Neuronal stem cell (in vitro differentiated cells): ENCODE data around the gene CMIP.
A peak's percentile ranks its signal among the peaks of the same experiment; 100 is the strongest.

Experiments used
- DNase-seq: peaks from one replicate; pipeline ENCODE4 v3.0.0-alpha.2; 2013; ENCODE audit warnings: low spot score
- H2AFZ ChIP-seq: one replicate; pipeline ENCODE4 v1.6.1; 2013; ENCODE audit warnings: mild to moderate bottlenecking, low read length, inconsistent platforms
- H2AK5ac ChIP-seq: 2 replicates; pipeline ENCODE4 v1.6.1; 2013; ENCODE audit warnings: low read depth, mild to moderate bottlenecking, inconsistent platforms, low read length, moderate library complexity, mixed read lengths
- H2BK120ac ChIP-seq: 2 replicates; pipeline ENCODE4 v1.6.1; 2013; ENCODE audit warnings: low read depth, mild to moderate bottlenecking, inconsistent platforms, low read length, moderate library complexity, mixed read lengths
- H2BK12ac ChIP-seq: one replicate; pipeline ENCODE4 v1.6.1; 2013; ENCODE audit warnings: low read length, inconsistent platforms
- H2BK15ac ChIP-seq: 2 replicates; pipeline ENCODE4 v1.6.1; 2013; ENCODE audit warnings: mild to moderate bottlenecking, low read length, inconsistent platforms, mixed read lengths
- H2BK5ac ChIP-seq: one replicate; pipeline ENCODE4 v1.6.1; 2013; ENCODE audit warnings: inconsistent platforms, mild to moderate bottlenecking, low read length, moderate library complexity
- H3K14ac ChIP-seq: one replicate; pipeline ENCODE4 v1.6.1; 2013; ENCODE audit warnings: low read length, inconsistent platforms
- H3K18ac ChIP-seq: 2 replicates; pipeline ENCODE4 v1.6.1; 2013; ENCODE audit warnings: low read length, inconsistent platforms
- H3K23ac ChIP-seq: 2 replicates; pipeline ENCODE4 v1.6.1; 2013; ENCODE audit warnings: low read depth, mild to moderate bottlenecking, mixed read lengths, low read length, inconsistent platforms; ENCODE audit not compliant: poor library complexity
- H3K27ac ChIP-seq: replicated peaks from 3 replicates; pipeline ENCODE4 v1.5.1; 2013; ENCODE audit warnings: low read length, inconsistent platforms
- H3K27me3 ChIP-seq, 3 experiments: 2 replicates each; pipeline ENCODE4 v1.6.1; 2013; ENCODE audit warnings: low read length in 3 of 3, mild to moderate bottlenecking in 2 of 3, inconsistent platforms in 1 of 3, low read depth in 1 of 3, mixed read lengths in 1 of 3, moderate library complexity in 1 of 3; ENCODE audit not compliant: control insufficient read depth in 3 of 3, insufficient read depth in 3 of 3
- H3K36me3 ChIP-seq, 2 donors: replicated peaks in 1 of 2; 2 replicates each; pipeline ENCODE4 v1.6.1; 2013; ENCODE audit warnings: low read length in 2 of 2; ENCODE audit not compliant: control insufficient read depth in 2 of 2, insufficient read depth in 2 of 2
- H3K4ac ChIP-seq: 2 replicates; pipeline ENCODE4 v1.6.1; 2013; ENCODE audit warnings: inconsistent platforms, mild to moderate bottlenecking, low read length, moderate library complexity
- H3K4me1 ChIP-seq, 2 donors: 1 replicate in 1 of 2; 2 replicates in 1 of 2; pipeline ENCODE4 v1.6.1; 2013; ENCODE audit warnings: low read length in 2 of 2, low read depth in 1 of 2; ENCODE audit not compliant: control insufficient read depth in 2 of 2, insufficient read depth in 1 of 2
- H3K4me2 ChIP-seq: one replicate; pipeline ENCODE4 v1.6.1; 2013; ENCODE audit warnings: mild to moderate bottlenecking, low read length, inconsistent platforms; ENCODE audit not compliant: insufficient read depth, poor library complexity, severe bottlenecking
- H3K4me3 ChIP-seq, 2 donors: 2 replicates each; pipeline ENCODE4 v1.5.1; 2013; ENCODE audit warnings: low read length in 2 of 2, mild to moderate bottlenecking in 2 of 2, inconsistent platforms in 1 of 2, moderate library complexity in 1 of 2
- H3K79me1 ChIP-seq: one replicate; pipeline ENCODE4 v1.6.1; 2013; ENCODE audit warnings: low read depth, mild to moderate bottlenecking, inconsistent platforms, low read length, moderate library complexity
- H3K9ac ChIP-seq: one replicate; pipeline ENCODE4 v1.6.1; 2013; ENCODE audit warnings: mild to moderate bottlenecking, low read depth, low read length, inconsistent platforms; ENCODE audit not compliant: poor library complexity
- H3K9me3 ChIP-seq, 2 donors: replicated peaks in 1 of 2; 2 replicates each; pipeline versions ENCODE3 to v1.6.1; 2013; ENCODE audit warnings: low read length in 2 of 2, mild to moderate bottlenecking in 2 of 2, inconsistent platforms in 1 of 2, low read depth in 1 of 2, mixed read lengths in 1 of 2, moderate library complexity in 1 of 2; ENCODE audit not compliant: control insufficient read depth in 2 of 2, insufficient read depth in 1 of 2
- H4K8ac ChIP-seq: one replicate; pipeline ENCODE4 v1.6.1; 2013; ENCODE audit warnings: low read depth, mild to moderate bottlenecking, inconsistent platforms, low read length, moderate library complexity
- H4K91ac ChIP-seq: one replicate; pipeline ENCODE4 v1.6.1; 2013; ENCODE audit warnings: low read length, low read depth, mild to moderate bottlenecking, inconsistent platforms; ENCODE audit not compliant: poor library complexity
- WGBS, 2 donors: extraction: QIAGEN DNeasy Blood & Tissue Kit; methylation state at CpG; one replicate each; pipeline ENCODE4 v1.1.7; 2013; ENCODE audit warnings: missing lambda C conversion rate in 2 of 2, mixed read lengths in 1 of 2; ENCODE audit not compliant: insufficient read length in 2 of 2, insufficient replicate concordance in 1 of 2; ENCODE audit errors: extremely low coverage in 2 of 2; 5-methylcytosine and 5-hydroxymethylcytosine counted together

Gene CMIP

DNA sequence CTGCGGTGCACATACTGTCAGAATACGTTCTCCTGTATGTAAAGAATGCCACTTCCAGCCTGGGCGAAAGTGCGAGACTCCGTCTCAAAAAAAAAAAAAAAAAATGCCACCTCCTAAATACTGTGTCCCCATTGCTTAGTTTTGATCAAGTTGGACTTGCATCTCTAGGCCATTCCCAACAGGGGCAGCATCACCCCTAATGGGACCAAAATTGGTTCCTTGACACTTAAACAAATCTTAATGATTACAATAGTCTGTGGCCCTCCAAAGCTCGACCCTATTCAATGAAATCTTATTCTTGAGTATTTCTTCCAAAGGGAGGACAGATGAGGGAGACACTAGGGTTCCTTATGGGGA, 179.8 kb downstream of the CMIP start:
- DNase-seq: no peak
- Histone ChIP-seq H3K9ac (no peak overlapping the region), H3K4ac (no peak overlapping the region), H3K79me1 (peaks cover 2% of the 10 kb centered on the region), H4K8ac (no peak overlapping the region), H3K14ac (no peak overlapping the region), H3K4me2 (no peak overlapping the region), H3K27me3 (no peaks in the 10 kb centered on the region), H2BK12ac (no peak overlapping the region), H3K27ac (no peak overlapping the region), H3K4me1 (no peaks in the 10 kb centered on the region), H3K4me3 (no peak overlapping the region), H3K36me3 (peaks cover 2 to 11% of the 10 kb centered on the region in 2 donors), H4K91ac (no peak overlapping the region), H2BK15ac (no peak overlapping the region), H2BK120ac (no peak overlapping the region), H2AK5ac (no peak overlapping the region), H3K18ac (no peak overlapping the region), H3K23ac (no peak overlapping the region), H3K9me3 (no peaks in the 10 kb centered on the region), H2AFZ (no peak overlapping the region), H2BK5ac (no peak overlapping the region)
- WGBS, 2 donors: no CpG with 5 or more reads among the region's 6 CpGs

DNA sequence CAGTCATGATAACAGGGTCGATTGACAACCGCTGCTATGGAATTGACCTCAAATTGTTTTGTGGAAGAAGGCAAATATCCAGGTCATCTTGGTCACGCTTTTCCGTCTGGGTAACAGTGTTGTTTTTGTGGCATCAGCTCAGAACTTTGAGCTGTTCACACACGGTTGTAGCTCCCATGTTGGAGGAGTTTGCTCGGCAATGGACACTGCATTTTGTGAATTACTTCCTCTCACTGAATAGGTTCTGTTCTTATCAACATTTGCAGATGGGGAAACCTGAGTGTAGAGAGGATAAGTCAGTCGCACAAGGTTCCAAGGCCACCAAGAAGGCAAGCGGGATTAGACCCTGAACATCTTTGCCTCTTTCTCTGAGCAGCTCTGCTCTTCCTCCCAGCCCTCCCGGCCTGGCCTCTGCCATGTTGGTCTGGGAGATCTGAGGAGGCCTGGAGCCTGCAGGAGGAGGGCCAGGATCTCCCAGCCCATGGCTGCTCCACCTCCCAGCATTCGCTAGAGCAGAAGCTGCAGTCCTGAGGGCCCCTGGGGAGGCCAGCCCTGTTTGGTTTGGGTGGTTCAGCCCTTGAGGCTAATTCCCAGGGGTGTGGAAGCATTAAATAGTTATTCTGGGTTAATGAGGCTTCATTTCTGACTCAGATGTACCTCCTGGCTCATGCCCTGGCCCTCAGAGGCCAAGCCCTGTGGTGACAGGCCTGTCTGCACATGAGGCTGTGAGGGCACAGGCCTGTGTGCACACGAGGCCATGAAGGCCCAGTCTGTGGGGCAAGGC, 180.3 kb downstream of the CMIP start:
- no peak overlapping the region for H3K14ac ChIP-seq
- H2AK5ac ChIP-seq: no peak overlapping the region
- no peaks in the 10 kb centered on the region for H3K4me1 ChIP-seq
- H2BK15ac ChIP-seq: no peak overlapping the region
- no peak overlapping the region for H2BK120ac ChIP-seq
- H3K4me3 ChIP-seq: no peak overlapping the region
- no peak overlapping the region for H3K23ac ChIP-seq
- H2BK12ac ChIP-seq: no peak overlapping the region
- peaks cover 2% of the 10 kb centered on the region for H3K79me1 ChIP-seq
- H3K9ac ChIP-seq: no peak overlapping the region
- H2AFZ ChIP-seq: no peak overlapping the region
- no peak overlapping the region for H3K4me2 ChIP-seq
- H3K27me3 ChIP-seq: no peaks in the 10 kb centered on the region
- H3K4ac ChIP-seq: no peak overlapping the region
- no CpG with 5 or more reads among the region's 11 CpGs for WGBS, 2 donors
- no peak overlapping the region for H4K8ac ChIP-seq
- no peak overlapping the region for H2BK5ac ChIP-seq
- no peak for DNase-seq
- no peaks in the 10 kb centered on the region for H3K9me3 ChIP-seq
- no peak overlapping the region for H4K91ac ChIP-seq
- H3K18ac ChIP-seq: peak overlapping the region; percentile 31
- H3K27ac ChIP-seq: no peak overlapping the region
- H3K36me3 ChIP-seq: peaks cover 2 to 11% of the 10 kb centered on the region in 2 donors

DNA sequence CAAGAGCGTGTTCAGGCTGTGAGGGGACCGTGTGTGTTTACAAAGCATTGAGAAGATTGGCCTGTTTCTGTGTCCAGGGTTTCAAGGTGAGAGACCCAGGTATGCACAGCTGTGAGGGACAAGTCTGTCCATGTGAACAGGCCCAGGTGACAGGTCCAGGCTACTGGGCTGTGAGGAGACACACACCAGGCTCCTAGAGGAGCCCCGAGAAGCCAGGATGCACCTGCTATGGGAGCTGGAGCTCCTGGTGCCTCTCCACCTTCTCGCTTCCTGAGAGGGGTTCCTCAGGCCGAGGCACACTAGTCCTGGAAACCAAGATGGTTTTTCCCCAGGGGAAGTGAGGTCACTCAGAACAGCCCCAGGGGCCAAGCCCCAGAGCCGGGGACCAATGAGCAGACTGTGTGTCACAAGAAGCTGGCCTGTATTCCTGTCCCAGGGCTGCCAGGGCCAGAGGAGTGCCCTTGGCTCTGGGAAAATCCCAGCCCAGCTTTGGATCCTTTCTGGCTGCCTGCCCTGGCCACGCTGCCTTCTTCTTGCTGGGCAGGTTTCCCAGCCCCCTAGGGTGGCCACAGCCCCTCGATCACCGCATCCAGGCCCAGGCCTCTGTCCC, 181.0 kb downstream of the CMIP start:
- no peaks in the 10 kb centered on the region for H3K9me3 ChIP-seq
- no peak for DNase-seq
- H2BK12ac ChIP-seq: no peak overlapping the region
- H3K79me1 ChIP-seq: peaks cover 2% of the 10 kb centered on the region
- no CpG with 5 or more reads among the region's 9 CpGs for WGBS, 2 donors
- no peak overlapping the region for H3K4me3 ChIP-seq
- H3K4me2 ChIP-seq: no peak overlapping the region
- H3K4me1 ChIP-seq: peaks cover 5% of the 10 kb centered on the region in 2 donors
- H3K14ac ChIP-seq: no peak overlapping the region
- H2BK15ac ChIP-seq: no peak overlapping the region
- H3K27me3 ChIP-seq: no peaks in the 10 kb centered on the region
- no peak overlapping the region for H3K4ac ChIP-seq
- H2BK120ac ChIP-seq: no peak overlapping the region
- no peak overlapping the region for H3K27ac ChIP-seq
- peak overlapping the region; percentile 30 for H2AK5ac ChIP-seq
- no peak overlapping the region for H4K8ac ChIP-seq
- H4K91ac ChIP-seq: no peak overlapping the region
- H3K36me3 ChIP-seq: peaks cover 2 to 11% of the 10 kb centered on the region in 2 donors
- H2AFZ ChIP-seq: no peak overlapping the region
- peak overlapping the region; percentile 81 for H3K9ac ChIP-seq
- no peak overlapping the region for H2BK5ac ChIP-seq
- peak overlapping the region; percentile 52 for H3K18ac ChIP-seq
- H3K23ac ChIP-seq: peak overlapping the region; percentile 58

DNA sequence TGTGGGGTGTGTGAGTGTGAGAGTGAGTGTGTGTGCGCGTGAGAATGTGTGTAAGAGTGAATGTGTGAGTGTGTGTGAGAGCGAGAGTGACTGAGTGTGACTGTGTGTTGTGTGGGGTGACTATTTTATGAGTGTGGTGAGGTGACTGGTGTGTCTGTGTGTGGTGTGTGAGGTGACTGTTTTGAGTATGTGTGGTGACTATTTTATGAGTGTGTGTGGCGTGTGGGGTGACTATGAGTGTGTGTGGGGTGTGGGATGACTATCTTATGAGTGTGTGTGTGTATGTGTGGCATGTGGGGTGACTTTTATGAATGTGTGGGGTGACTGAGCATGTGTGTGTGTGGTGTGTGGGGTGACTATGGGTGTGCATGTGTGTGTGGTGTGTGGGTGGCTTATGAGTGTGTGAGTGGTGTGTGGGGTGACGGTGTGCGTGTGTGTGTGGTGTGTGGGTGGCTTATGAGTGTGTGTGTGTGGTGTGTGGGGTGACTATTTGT, 181.6 kb downstream of the CMIP start:
- Histone ChIP-seq H3K4me2 (no peak overlapping the region), H3K4me1 (peaks cover 8 to 10% of the 10 kb centered on the region in 2 donors), H2AK5ac (peak overlapping the region; percentile 30), H3K27me3 (no peaks in the 10 kb centered on the region), H3K9ac (peak overlapping the region; percentile 81), H3K4me3 (no peak overlapping the region), H2BK5ac (no peak overlapping the region), H3K79me1 (peaks cover 2% of the 10 kb centered on the region), H3K9me3 (no peaks in the 10 kb centered on the region), H3K36me3 (peaks cover 2 to 6% of the 10 kb centered on the region in 2 donors), H2BK12ac (no peak overlapping the region), H4K8ac (no peak overlapping the region), H2AFZ (no peak overlapping the region), H3K14ac (no peak overlapping the region), H3K4ac (peak overlapping the region; percentile 15), H2BK15ac (no peak overlapping the region), H4K91ac (peak overlapping the region; percentile 4), H3K27ac (no peak overlapping the region), H2BK120ac (no peak overlapping the region), H3K18ac (peak overlapping the region; percentile 23), H3K23ac (peak overlapping the region; percentile 58)
- 100% methylated on average over 4 to 5 of the region's 6 CpGs for whole genome bisulfite sequencing, 2 donors
- DNase-seq: no peak
